ENCODE measurements around the gene DNAJC7.

- TF ChIP-seq YY1 (IDR thresholded peaks at IDR 0.05; ENCODE audit: insufficient read depth, insufficient read length) (no peak), SUZ12 (IDR thresholded peaks at IDR 0.05; ENCODE audit: extremely low read depth, insufficient read depth, insufficient read length) (no peak)
Measured at GRCh38 chr17:41957031-41957868, 60.0 kb downstream of the DNAJC7 start.

All from NT2/D1 (cell line).